ENCODE measurements around the gene CUBN. TPM values are rescaled to one million over a fixed set of nuclear protein-coding genes. Genes with fewer than 3 reads are reported as not detected.

Gene CUBN
- total RNA-seq, 1 donor from 2014 or later = 0.22 TPM

DNA sequence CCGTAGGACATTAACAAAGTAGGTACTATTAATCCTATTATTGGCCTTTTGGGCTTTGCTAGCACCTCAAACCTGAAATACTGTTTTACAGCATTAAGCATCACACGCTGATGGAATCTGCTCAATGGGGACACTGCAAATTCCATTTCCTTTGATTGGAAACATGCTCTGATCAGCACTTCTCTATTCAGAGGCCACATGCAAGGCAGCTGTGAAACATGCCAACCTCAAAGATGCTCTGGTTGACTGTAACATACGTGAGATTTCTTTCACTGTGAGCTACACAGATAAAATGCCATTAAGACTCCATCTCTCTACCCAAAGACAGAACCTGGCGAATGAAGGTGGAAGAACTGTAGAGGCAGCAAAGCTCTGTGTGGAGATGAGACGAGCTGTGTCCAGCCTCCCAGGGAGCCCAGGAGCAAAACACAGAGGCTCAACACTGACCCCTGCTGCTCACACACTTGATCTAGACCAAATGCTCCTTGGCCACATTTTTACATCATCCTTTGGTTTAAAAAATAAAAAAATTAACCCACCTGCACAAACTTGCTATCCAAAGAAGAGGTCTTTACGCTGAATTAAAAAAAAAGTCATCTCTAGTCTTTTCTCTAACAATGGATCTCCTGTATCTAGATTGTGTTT is 320.4 kb downstream of the CUBN start:
- DNase-seq (no peak), ATAC-seq (ENCODE audit: poor library complexity) (peak; percentile 78)
- intact Hi-C loops (cut with DNase I) = no loop called here

DNA sequence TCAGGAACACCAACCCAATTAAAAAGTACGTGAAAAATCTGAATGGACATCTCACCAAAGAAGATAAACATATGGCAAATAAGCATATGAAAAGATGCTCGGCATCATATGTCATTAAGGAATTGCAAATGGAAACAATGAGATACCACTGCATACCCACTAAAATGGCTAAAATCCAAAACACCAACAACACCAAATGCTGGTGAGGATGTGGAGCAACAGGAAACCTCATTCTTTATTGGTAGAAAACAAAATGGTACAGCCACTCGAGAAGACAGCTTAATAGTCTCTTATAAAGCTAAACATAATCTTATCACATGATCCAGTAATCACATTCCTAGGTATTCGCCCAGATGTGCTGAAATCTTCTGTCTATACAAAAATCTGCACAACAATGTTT is 325.5 kb downstream of the CUBN start:
- intact Hi-C loops (cut with DNase I) = no loop called here
- no peak for ATAC-seq (ENCODE audit: poor library complexity)
- no peak for DNase-seq

DNA sequence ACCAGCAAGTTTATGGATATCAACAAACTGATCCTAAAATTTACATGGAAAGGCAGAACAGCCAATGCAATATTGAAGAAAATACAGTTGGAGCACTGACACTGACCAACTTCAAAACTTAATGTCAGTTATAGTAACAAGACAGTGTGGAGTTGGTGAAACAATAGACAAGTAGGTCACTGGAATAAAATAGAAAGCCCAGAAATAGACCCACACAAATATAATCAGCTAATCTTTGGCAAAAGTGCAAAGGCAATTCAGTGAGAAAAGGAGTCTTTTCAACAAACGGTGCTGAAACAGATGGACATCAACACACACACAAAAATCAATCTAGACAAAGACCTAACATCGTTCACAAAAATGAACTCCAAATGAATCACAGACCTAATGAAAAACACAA is 326.1 kb downstream of the CUBN start:
- DNase-seq = no peak
- ATAC-seq (ENCODE audit: poor library complexity) = no peak
- intact Hi-C loops (cut with DNase I) = no loop called here

DNA sequence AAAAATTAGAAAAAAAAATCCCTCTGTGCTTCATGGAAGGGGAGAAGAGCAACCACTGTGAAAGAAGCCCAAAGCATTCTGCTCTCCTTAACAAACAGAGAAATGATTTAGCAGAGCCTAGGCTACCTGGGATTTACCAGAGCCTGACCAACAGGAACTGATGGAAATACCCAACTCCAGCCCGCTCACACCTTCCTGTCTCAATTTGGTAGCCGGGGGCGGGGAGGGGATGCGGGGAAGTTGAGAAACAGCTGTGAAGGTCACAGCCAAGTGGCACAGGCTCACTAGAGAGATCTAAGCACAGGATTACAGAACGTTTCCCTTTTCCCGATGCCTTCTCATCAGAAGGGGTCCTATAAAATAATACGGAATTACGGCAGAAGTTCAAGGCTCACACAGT is 330.0 kb downstream of the CUBN start:
- DNase-seq = no peak
- intact Hi-C loops (cut with DNase I) = no loop called here
- ATAC-seq (ENCODE audit: poor library complexity) = peak; percentile 54

DNA sequence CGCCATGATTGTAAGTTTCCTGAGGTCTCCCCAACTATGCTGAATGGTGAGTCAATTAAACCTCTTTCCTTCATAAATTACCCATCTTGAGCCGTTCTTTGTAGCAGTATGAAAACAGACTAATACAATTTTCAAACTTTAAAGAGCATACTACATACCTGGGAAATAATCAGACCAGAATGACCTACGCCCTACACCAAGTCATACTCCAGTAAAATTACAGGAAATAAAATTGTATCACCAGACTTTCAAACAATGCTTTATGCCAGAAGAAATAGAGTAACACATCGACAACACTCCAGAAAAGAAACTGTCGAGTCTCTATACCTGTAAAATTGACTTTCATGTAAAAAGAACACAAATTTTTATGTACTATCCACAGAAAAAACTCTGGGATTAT is 331.0 kb downstream of the CUBN start:
- intact Hi-C loops (cut with DNase I) = no loop called here

DNA sequence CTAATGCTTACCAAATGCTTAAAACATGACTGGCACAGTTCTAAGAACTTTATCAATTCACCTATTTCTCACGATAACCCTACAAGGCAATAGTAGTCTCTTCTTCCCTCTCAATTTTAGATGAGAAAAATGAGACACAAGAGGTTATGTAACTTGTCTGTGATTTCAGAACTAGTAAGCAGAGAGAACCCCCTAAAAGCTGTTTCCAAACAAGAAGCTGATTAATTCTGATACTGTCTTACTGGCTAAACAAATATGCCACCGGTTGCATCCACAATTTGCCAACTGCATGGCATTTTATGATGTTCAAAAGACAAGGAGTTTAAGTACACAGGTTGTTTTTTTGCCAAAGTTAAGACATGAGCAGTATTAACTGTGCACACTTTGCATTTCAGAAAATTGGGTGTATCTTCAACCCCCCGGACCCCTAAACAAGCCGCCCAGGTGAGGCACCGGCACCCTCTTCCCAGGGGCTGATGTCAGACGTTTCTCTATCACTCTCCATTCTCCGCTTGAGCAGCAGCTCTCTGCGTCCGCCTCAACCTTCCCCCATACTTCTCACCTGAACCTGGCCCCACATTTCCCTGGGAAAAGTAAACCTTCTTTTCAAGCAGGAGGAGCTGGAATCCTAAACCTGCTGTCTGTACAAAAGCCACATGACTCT is 334.1 kb downstream of the CUBN start:
- intact Hi-C loops (cut with DNase I) = no loop called here
- DNase-seq = no peak
- ATAC-seq (ENCODE audit: poor library complexity) = no peak

More for the DNA sequence above, 331.0 kb downstream of the CUBN start:
- ATAC-seq (ENCODE audit: poor library complexity) = no peak
- DNase-seq = no peak

GRCh38 chr10:16794005-16794404 is 335.6 kb downstream of the CUBN start:
- DNase-seq = no peak
- intact Hi-C loops (cut with DNase I) = no loop called here
- ATAC-seq (ENCODE audit: poor library complexity) = no peak

DNA sequence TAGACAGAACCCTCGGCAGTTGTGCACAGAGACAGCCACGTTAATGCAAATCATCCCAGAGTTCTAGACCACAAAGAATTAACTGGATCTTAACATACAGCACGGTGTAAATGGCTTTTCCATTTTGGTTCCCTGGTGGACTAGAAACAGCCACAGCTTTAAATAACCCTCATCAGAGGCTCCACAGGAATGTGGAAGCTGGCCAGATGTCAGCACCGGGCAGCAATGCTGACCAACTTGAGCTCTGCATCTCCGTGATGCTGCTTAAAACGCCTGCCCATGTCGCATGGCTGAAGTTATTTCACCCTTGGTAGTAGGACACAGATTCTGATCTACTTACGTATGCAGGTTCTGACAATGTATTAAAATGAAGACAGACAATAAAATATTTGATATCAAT is 336.9 kb downstream of the CUBN start:
- ATAC-seq (ENCODE audit: poor library complexity) = peak; percentile 94
- peak; percentile 73 for DNase-seq
- intact Hi-C loops (cut with DNase I) = no loop called here

- DNase-seq (no peak), ATAC-seq (ENCODE audit: poor library complexity) (peak; percentile 56)
- intact Hi-C loops (cut with DNase I) = no loop called here
Observed at GRCh38 chr10:16789765-16790164, 339.8 kb downstream of the CUBN start.

DNA sequence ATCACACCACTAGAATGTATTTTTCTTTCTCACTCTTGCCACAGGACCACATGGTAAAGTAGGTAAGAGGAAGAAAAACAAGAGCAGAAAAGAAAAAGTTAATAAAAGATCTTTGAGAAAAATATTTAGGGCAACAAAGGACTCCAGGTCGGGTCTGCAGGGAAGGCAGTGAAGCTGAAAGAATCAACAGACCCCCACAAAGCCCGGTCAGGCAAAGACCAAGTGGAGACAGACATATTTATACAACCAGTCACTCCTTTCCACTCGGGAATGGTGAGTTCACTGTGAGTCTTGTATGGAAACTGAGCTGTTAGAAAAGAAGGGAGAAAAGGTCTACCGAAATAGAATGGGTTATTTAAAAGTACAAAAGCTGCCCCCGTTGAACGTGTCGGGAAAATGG is 340.4 kb downstream of the CUBN start:
- no peak for ATAC-seq (ENCODE audit: poor library complexity)
- intact Hi-C loops (cut with DNase I) = no loop called here
- no peak for DNase-seq

- DNase-seq (no peak), ATAC-seq (ENCODE audit: poor library complexity) (no peak)
- intact Hi-C loops (cut with DNase I) = no loop called here
Observed at GRCh38 chr10:16788778-16789177, 340.8 kb downstream of the CUBN start.

DNA sequence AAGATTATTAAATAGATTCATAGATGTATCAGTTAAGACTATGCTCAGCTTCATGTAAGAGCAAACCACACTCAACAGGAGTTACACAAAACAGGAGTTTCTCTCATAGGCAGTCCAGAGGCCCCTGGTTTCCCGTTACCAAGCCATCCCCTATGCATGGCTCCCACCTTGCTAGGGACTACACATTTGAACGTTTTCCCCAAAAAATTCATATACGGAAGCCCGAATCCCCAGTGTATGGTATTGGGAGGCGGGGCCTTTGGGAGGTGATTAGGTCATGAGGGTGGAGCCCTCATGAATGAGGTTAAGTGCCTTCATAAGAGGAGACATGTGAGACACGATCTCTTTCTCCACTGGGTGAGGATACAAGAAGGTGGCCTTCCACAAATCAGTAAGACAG is 341.5 kb downstream of the CUBN start:
- intact Hi-C loops (cut with DNase I) = no loop called here
- ATAC-seq (ENCODE audit: poor library complexity) (no peak), DNase-seq (no peak)

DNA sequence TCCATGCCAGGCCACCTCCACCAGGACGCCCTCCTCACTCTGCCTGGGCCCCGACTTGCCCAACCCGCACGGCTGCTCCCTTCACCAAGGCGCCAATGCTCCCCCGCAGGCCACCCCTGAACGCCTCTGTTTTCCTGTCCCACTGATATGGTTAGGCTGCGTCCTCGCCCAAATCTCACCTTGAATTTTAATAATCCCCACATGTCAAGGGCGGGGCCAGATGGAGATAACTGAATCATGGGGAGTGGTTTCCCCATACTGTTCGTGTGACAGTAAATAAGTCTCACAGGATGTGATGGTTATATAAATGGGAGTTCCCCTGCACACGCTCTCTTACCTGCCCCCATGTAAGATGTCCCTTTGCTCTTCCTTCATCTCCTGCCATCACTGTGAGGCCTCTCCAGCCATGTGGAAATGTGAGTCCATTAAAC is 342.2 kb downstream of the CUBN start:
- no peak for ATAC-seq (ENCODE audit: poor library complexity)
- no peak for DNase-seq
- intact Hi-C loops (cut with DNase I) = no loop called here

DNA sequence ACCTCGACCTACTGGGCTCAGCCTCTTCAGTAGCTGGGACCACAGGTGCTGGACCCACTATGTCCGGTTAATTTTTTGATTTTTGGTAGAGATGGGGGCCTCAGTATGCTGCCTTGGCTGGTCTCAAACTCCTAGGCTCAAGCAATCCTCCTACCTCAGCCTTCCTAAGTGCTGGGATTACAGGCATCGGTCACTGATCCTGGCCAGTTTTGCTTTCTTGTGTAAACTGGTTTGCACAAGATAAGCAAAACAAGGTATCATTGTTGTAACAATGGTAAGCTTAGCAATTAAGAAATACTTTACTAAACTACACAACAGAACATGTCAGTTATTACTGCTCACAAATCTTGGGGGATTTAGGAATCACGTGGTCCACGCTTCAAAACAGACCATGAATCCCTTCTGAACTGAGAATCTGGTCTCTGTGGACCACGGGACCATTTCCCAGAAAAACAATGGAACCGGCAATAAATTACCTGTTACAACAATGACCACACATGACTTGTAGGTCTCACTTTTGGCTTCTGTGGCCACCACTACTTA is 349.2 kb downstream of the CUBN start:
- intact Hi-C loops (cut with DNase I) = no loop called here
- ATAC-seq (ENCODE audit: poor library complexity) = no peak
- DNase-seq = no peak

- intact Hi-C loops (cut with DNase I) = loop anchor here (10.0 kb wide), 2 partner anchors 345 to 455 kb away; partner anchors contain the start of gene PTER
- no peak for DNase-seq
- ATAC-seq (ENCODE audit: poor library complexity) = no peak
Observed at GRCh38 chr10:16779384-16779915, 350.2 kb downstream of the CUBN start.

- peak; percentile 61 for ATAC-seq (ENCODE audit: poor library complexity)
- no peak for DNase-seq
- intact Hi-C loops (cut with DNase I) = loop anchor here (10.0 kb wide), 2 partner anchors 343 to 453 kb away; partner anchors contain the start of gene PTER
Observed at GRCh38 chr10:16777473-16778370, 351.9 kb downstream of the CUBN start.

- intact Hi-C loops (cut with DNase I) = loop anchor here (10.0 kb wide), 2 partner anchors 342 to 452 kb away; partner anchors contain the start of gene PTER
- no peak for DNase-seq
Observed at GRCh38 chr10:16776896-16777295, 352.7 kb downstream of the CUBN start.

More at GRCh38 chr10:16776896-16777295, 352.7 kb downstream of the CUBN start:
- ATAC-seq (ENCODE audit: poor library complexity) = no peak

Measured in Right ventricle myocardium superior (tissue), 1 donor.